HG03432 (cell line): Measurements from ENCODE around the gene MND1.
A peak's percentile ranks its signal among the peaks of the same experiment; 100 is the strongest.

Source experiments
- ATAC-seq: cut with Tn5 transposase; IDR thresholded peaks from one replicate; pipeline ENCODE4 v1.9.1; 2021; ENCODE audit warnings: mild to moderate bottlenecking, moderate library complexity; ENCODE audit not compliant: unreplicated experiment

Gene MND1

GRCh38 chr4:153344131-153345011 lies at the start of gene MND1:
TSS of gene MND1 (plus strand) at chr4:153344688. CDS start at chr4:153344738, 50 bp downstream.
- ATAC-seq = peak; percentile 88

- ATAC-seq = no peak
Measured at GRCh38 chr4:153295131-153295755, 49.2 kb upstream of the MND1 start.

GRCh38 chr4:153296040-153296823 lies 48.3 kb upstream of the MND1 start:
- ATAC-seq = no peak

- ATAC-seq = no peak
Measured at GRCh38 chr4:153297116-153297515, 47.4 kb upstream of the MND1 start.

GRCh38 chr4:153310793-153311192 lies 33.7 kb upstream of the MND1 start:
- no peak for ATAC-seq

GRCh38 chr4:153314915-153315314 lies 29.6 kb upstream of the MND1 start:
- no peak for ATAC-seq

- peak; percentile 74 for ATAC-seq
Measured at GRCh38 chr4:153318696-153319320, 25.7 kb upstream of the MND1 start.

- ATAC-seq = no peak
Measured at GRCh38 chr4:153322791-153323190, 21.7 kb upstream of the MND1 start.

GRCh38 chr4:153324046-153324445 lies 20.4 kb upstream of the MND1 start:
- no peak for ATAC-seq

- ATAC-seq = no peak
Measured at GRCh38 chr4:153325558-153325957, 18.9 kb upstream of the MND1 start.

GRCh38 chr4:153326513-153326912 lies 18.0 kb upstream of the MND1 start:
- ATAC-seq = no peak

GRCh38 chr4:153327247-153327646 lies 17.2 kb upstream of the MND1 start:
- ATAC-seq = no peak

GRCh38 chr4:153332936-153333335 lies 11.6 kb upstream of the MND1 start:
- ATAC-seq = no peak

- no peak for ATAC-seq
Measured at GRCh38 chr4:153333874-153334273, 10.6 kb upstream of the MND1 start.

- no peak for ATAC-seq
Measured at GRCh38 chr4:153335665-153336064, 8.8 kb upstream of the MND1 start.

- ATAC-seq = no peak
Measured at GRCh38 chr4:153337686-153338085, 6.8 kb upstream of the MND1 start.

- ATAC-seq = no peak
Measured at GRCh38 chr4:153341575-153342090, 2.9 kb upstream of the MND1 start.

GRCh38 chr4:153342751-153343552 lies 1.5 kb upstream of the MND1 start:
- ATAC-seq = no peak

- peak; percentile 27 for ATAC-seq
Measured at GRCh38 chr4:153345012-153345981, 809 bp downstream of the MND1 start.
